Measurements from ENCODE around the gene ERC2.

ERC2 gene

DNA sequence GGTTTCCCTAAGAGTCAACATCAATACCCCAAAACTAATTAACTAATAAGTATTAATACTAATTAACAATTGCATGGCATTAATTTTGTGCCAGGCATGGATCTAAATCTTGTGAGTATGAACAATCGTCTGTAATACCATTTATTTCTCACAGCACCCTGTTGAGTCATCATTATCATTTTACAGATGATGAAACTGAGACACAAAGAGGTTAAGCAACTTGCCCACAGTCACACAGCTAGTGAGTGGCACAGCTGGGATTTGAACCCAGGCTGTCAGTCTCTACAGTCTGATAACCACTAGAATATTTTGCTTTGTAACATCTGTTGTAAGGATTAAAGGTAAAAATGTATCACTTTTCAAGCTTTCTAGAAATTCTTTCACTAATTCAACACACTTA is 557.7 kb downstream of the ERC2 start:
- H3K4me3 ChIP-seq (ENCODE audit: control insufficient read depth, low read depth, low read length): no peak overlapping the region
- TF ChIP-seq, protein P1, sequence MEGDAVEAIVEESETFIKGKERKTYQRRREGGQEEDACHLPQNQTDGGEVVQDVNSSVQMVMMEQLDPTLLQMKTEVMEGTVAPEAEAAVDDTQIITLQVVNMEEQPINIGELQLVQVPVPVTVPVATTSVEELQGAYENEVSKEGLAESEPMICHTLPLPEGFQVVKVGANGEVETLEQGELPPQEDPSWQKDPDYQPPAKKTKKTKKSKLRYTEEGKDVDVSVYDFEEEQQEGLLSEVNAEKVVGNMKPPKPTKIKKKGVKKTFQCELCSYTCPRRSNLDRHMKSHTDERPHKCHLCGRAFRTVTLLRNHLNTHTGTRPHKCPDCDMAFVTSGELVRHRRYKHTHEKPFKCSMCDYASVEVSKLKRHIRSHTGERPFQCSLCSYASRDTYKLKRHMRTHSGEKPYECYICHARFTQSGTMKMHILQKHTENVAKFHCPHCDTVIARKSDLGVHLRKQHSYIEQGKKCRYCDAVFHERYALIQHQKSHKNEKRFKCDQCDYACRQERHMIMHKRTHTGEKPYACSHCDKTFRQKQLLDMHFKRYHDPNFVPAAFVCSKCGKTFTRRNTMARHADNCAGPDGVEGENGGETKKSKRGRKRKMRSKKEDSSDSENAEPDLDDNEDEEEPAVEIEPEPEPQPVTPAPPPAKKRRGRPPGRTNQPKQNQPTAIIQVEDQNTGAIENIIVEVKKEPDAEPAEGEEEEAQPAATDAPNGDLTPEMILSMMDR (IDR thresholded peaks at IDR 0.05; ENCODE audit: control insufficient read depth, insufficient read depth, low read depth, low read length, missing control alignments): no peak
- DNase-seq (ENCODE audit: low read depth): no peak

DNA sequence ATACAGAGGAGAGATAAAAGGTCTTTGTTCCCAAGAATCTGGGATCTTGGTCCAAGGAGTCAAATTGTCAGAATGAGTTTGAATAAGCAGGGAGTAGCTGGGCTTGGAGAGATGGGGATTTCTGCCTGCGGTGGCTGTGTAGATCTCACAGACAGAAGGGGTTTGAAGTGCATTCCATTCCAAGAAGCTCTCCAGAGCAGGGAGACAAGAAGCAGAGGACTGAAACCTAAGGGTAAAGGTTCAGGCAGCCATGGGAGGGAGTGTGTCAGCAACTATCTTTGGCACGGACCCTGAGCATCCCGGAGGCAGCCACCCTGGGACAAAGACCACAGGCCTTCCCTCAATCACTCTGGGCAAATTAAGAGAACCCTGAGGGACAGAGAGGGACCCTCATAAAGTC is 558.9 kb downstream of the ERC2 start:
- TF ChIP-seq, protein P1 (IDR thresholded peaks at IDR 0.05; ENCODE audit: control insufficient read depth, insufficient read depth, low read depth, low read length, missing control alignments): no peak
- no peak for DNase-seq (ENCODE audit: low read depth)

DNA sequence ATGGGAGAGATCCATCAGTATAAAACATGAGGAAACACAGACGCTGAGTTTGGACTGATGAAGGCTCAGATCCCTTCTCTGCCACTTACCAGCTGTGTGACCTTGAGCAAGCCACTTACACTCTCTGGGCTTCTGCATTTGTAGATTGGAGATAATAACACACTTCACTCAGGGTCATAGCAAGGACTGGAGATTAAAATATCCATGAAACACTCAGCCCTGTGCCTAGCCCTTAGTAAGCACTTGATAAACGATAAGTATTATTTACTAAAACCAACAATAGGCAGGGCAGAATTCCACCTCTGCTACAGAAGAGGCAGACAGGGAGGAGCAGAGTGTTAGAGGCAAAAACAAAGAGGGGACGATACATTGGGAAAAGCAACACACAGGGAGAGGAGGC is 560.7 kb downstream of the ERC2 start:
- H3K4me3 ChIP-seq (ENCODE audit: control insufficient read depth, low read depth, low read length): no peak overlapping the region
- TF ChIP-seq, protein P1 (IDR thresholded peaks at IDR 0.05; ENCODE audit: control insufficient read depth, insufficient read depth, low read depth, low read length, missing control alignments): no peak
- DNase-seq (ENCODE audit: low read depth): no peak

More for the DNA sequence above, 558.9 kb downstream of the ERC2 start:
- H3K4me3 ChIP-seq (ENCODE audit: control insufficient read depth, low read depth, low read length): no peak overlapping the region

DNA sequence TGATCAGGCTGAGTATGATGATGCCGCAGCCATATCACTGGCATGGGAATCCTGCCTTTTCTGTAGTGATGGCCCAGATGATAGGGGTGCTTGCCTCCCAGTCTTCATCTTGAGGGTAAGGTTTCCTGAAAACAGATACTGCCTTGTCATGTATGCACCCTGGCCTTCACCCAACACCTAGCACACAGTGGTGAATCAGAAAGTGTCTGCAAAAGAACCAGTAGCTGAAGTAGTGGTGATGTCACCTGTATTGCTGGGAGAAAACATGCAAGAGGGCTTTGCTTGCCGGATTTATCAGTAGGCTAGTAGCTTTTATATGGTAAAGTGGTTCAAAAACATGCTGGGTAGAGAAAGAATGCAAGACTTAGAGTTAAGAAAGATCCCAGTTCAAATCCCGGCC is 561.4 kb downstream of the ERC2 start:
- no peak overlapping the region for H3K4me3 ChIP-seq (ENCODE audit: control insufficient read depth, low read depth, low read length)
- TF ChIP-seq, protein P1 (IDR thresholded peaks at IDR 0.05; ENCODE audit: control insufficient read depth, insufficient read depth, low read depth, low read length, missing control alignments): no peak
- no peak for DNase-seq (ENCODE audit: low read depth)

DNA sequence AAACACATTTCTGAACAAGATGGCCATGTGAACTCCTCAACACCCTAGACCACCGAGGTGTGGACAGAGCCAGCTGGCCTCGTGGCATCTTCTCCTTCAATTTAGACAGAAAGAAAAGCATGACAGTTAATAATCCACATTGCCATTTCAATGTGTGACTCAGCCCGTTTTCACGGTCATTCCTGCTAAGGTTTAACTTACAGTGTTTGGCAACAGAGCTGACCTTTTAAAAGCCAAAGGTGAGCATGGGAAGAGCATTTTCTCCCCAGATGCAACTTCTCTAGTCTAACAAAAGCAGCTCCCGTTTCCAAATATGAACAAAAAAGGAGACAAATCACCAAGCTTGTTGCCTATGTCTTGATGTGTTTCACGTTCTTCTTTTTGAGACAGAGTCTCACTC is 563.6 kb downstream of the ERC2 start:
- H3K4me3 ChIP-seq (ENCODE audit: control insufficient read depth, low read depth, low read length): no peak overlapping the region
- no peak for DNase-seq (ENCODE audit: low read depth)
- TF ChIP-seq, protein P1 (IDR thresholded peaks at IDR 0.05; ENCODE audit: control insufficient read depth, insufficient read depth, low read depth, low read length, missing control alignments): no peak

DNA sequence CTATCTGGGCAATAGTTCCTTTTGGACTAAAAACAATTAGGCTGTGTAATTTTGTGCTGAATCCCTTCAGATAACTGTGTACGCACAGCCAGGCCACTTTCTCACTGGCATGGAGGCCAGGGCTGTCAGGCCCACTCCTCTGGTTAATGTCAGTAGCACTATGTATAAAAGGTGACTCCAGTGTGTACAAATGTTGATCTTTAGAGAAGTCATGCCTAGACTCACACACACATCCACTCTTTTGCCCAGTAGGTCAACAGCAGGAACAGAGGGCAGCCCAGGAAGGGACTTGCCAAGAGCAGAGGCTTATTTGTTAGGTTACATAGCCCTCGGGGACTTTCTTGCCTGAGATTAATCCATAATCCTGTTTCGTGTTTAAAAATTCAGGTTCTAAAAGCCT is 564.6 kb downstream of the ERC2 start:
- H3K4me3 ChIP-seq (ENCODE audit: control insufficient read depth, low read depth, low read length): no peak overlapping the region
- no peak for DNase-seq (ENCODE audit: low read depth)
- TF ChIP-seq, protein P1 (IDR thresholded peaks at IDR 0.05; ENCODE audit: control insufficient read depth, insufficient read depth, low read depth, low read length, missing control alignments): no peak

Measured in AG09309 (cell line).